GM10266 (cell line): ENCODE measurements around the gene LSAMP.

Experiments used
- DNase-seq: peaks from one replicate; pipeline ENCODE4 v3.0.0; 2012; ENCODE audit errors: extremely low spot score
- TF ChIP-seq, protein P1 (sequence below): IDR thresholded peaks from 2 replicates; pipeline ENCODE4 v1.5.1; 2012; ENCODE audit warnings: mild to moderate bottlenecking, low read depth; ENCODE audit not compliant: control insufficient read depth, insufficient read depth; ENCODE audit errors: missing control alignments

The LSAMP gene

DNA sequence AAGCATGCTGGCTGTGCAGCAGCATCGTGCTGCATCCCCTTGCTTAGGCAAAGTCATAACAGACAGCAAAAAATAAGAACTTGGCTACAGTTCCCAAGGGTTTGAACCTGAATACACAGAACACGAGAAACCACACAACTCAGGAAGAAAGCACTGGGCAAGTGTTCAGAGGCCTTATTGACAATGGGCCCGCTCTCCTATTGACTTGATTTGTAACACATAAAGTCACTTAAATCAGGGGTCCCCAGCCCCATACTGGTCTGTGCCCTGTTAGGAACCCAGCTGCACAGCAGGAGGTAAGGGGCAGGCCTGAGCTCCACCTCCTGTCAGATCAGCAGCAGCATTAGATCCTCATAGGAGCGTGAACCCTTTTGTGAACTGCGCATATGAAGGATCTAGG, 145.1 kb downstream of the LSAMP start:
- TF ChIP-seq, protein P1, sequence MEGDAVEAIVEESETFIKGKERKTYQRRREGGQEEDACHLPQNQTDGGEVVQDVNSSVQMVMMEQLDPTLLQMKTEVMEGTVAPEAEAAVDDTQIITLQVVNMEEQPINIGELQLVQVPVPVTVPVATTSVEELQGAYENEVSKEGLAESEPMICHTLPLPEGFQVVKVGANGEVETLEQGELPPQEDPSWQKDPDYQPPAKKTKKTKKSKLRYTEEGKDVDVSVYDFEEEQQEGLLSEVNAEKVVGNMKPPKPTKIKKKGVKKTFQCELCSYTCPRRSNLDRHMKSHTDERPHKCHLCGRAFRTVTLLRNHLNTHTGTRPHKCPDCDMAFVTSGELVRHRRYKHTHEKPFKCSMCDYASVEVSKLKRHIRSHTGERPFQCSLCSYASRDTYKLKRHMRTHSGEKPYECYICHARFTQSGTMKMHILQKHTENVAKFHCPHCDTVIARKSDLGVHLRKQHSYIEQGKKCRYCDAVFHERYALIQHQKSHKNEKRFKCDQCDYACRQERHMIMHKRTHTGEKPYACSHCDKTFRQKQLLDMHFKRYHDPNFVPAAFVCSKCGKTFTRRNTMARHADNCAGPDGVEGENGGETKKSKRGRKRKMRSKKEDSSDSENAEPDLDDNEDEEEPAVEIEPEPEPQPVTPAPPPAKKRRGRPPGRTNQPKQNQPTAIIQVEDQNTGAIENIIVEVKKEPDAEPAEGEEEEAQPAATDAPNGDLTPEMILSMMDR: no peak
- DNase-seq: no peak

DNA sequence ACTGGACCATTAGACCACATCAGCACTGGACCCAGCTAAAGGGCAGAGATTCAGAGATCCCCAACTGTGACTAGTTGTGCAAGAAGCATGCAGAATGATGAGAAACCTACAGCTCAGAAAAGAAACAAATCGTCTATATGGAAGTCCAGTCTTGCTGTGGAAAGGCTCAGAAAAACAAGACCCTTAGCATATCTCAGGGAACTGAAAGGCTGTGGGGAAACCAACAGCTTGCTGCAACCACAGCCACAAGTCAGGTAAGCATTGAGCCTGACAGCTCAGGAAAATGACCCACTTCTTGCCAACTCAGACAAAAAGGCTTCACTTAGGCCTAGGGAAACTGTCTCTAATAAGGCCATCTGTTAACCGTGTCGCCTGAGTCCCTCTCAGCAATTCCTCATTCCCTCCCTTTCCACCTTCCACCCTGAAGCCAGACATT, 145.6 kb downstream of the LSAMP start:
- TF ChIP-seq, protein P1: no peak
- no peak for DNase-seq

DNA sequence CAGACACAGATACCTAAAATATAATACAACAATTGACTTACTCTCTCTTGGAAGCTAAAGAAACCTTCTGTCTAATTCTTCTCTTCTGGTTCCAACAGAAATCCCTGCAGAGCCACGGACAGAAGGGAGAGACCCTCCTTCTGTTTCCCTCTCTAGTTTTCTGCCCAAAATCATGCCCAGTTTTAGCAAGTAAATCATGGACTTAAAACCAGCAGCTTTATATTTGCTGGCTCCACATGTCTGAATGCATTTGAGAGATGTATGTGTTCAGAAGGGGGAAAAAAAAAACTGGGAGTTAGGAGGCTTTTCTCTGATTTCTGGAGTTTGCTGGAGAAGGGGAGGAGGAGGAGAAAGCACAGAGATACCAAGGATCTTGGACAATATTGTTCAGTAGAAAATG, 147.1 kb downstream of the LSAMP start:
- no peak for DNase-seq
- TF ChIP-seq, protein P1: no peak

DNA sequence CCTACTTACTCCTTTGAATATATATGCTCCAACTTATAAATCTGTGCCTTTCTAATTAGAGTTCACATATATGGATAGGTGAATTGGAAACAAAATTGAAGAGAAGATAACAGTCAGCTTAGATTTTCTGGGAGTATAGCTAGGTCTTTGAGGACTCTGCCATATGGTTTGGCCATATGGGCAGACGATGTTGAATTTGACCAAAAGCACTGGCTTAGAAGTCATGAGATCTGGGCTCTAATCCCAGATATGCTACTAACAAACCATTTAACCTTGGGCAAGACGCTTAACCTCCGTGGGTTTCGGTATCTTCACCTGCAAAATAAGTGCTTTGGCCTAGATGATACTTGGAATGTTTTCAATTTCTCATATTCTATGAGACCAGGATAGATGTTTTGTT, 154.1 kb downstream of the LSAMP start:
- TF ChIP-seq, protein P1: no peak
- DNase-seq: no peak

DNA sequence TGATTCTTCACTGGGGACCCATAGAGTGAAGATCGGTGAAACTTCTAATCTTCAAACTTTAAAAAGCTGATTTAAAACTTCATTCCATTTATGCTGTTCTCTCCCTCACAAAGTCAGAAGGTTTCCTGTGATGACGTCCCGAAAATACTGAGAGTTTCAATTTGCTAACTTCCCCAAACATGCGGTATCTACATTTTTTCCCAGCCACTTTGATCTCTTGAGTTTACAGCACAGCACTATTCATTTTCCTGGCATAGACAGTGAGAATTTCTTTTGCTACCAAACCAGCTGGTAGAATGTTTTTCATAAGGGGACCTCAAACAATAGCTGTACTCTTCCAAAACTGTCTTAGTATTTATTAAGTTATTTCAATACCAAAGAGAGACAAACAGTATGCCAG, 156.8 kb downstream of the LSAMP start:
- TF ChIP-seq, protein P1: no peak
- DNase-seq: peak; percentile 9

DNA sequence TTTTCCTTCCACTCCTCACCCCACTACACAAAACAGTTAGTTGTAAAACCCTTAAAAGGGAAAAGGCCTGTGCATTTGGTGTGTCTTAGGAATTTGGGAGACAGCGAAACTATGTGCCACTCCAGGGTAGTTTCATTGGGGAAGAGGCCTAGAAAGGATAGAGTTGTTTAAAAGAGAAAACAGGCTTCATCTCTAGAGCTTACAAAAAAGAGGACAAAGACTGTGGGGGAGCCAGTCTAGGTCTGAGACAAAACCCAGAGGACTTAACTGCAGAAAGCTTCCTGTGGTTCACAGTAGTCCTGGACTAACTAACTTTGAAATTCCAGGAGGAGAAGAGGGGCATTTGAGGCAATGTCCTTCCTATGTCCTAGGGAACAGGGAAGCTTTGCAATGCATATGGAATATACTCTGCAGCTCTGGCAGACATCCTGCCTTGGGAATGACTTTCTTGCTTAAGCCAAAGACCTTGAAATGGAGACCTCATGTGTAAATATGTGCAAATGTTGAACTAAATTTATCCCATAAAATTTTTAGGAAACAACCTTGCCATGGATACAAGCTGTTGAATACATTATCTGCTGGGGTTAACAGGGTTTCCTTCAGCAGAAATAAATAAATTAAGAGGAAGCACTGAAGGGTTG, 159.4 kb downstream of the LSAMP start:
- TF ChIP-seq, protein P1: no peak
- DNase-seq: no peak

DNA sequence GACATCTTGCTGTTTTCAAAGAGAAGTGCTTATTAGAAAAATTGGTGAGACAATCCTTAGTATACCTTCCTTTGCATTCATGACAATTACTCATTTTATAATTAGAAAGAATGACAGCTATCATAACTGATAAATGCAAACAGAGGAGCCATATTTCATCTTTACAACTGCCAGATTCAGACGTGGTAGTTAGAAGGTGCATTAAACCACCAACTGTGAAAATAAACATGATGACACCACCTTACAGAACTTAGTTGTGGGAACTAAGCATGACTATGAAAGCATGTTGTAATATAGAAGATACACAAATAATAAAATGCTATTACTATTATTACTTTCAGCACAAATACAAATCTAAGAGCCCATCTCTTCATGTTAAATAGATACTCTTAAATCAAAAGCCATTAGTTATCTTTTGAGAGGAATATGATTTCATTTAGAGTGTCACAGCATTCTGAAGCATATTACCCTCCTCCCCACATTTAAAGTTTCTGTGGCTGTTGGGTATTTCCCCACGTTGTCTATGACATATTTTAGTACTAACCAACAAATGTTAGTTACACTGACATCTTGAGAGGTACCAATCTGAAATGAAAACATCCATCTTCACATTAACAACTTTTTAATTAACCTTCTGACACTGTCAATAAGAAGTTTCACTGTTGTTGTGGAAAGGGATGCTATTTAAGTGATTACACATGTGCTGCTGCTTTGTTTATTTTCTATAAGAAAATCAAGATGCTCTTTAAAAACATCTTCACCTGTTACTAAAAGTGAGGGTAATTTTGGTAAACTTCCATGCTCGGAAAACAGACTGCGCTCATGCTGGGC, 163.8 kb downstream of the LSAMP start:
- TF ChIP-seq, protein P1: no peak
- peak; percentile 12 for DNase-seq
